ENCODE measurements around the gene CEP128.

GRCh38 chr14:80698974-80699373, 242.6 kb downstream of the CEP128 start:
- TF ChIP-seq POLR2A (IDR thresholded peaks at IDR 0.05; ENCODE audit: low read depth, low read length) (no peak), TAF1 (IDR thresholded peaks at IDR 0.05; ENCODE audit: low read depth, low read length) (no peak), POLR2AphosphoS5 (IDR thresholded peaks at IDR 0.05; ENCODE audit: low read depth, low read length) (no peak), SPI1 (IDR thresholded peaks at IDR 0.05; ENCODE audit: low read depth, low read length) (no peak), POU2F2 (IDR thresholded peaks at IDR 0.05; ENCODE audit: low read depth, low read length) (no peak), PAX5 (IDR thresholded peaks at IDR 0.05; ENCODE audit: insufficient read depth, low read length, severe bottlenecking) (no peak)
